Endothelial cell of umbilical vein (primary cell): ENCODE results near the gene NSUN7. TPM values are rescaled to one million over a fixed set of nuclear protein-coding genes. Genes with fewer than 3 reads are reported as not detected.

Experiments used
- BruUV-seq: library from RNA; stranded (reverse); fragments of 400-500 nt; replicated peaks from 2 replicates; lab custom pipeline; 2021; lab: Mats Ljungman, UMichigan
- CTCF ChIA-PET: fragments of 300-600, 350-600 bp; sonication (Branson Sonifier 250); formaldehyde crosslinking; loops from one replicate; lab custom pipeline; 2021; ENCODE audit warnings: antibody characterized with exemption, inconsistent platforms; lab: Charles Lee
- POLR2A ChIA-PET: fragments of 300-600, 350-600 bp; sonication (Branson Sonifier 250); formaldehyde crosslinking; loops from one replicate; lab custom pipeline; 2021; ENCODE audit warnings: antibody characterized with exemption, inconsistent platforms; lab: Charles Lee
- DNase-seq: peaks from one replicate; pipeline ENCODE4 v3.0.0-alpha.2; 2011; ENCODE audit warnings: low read depth, low spot score
- FAIRE-seq: peaks from 2 replicates; lab custom pipeline; 2011; peaks lifted over from hg19 to GRCh38; lab: Jason Lieb, UNC
- H2AFZ ChIP-seq: 2 replicates; pipeline ENCODE4 v1.6.0; 2012; ENCODE audit warnings: low read depth, low read length, control low read depth, inconsistent platforms
- H3K27ac ChIP-seq: 2 replicates; pipeline ENCODE4 v1.5.1; 2011; ENCODE audit warnings: low read depth, mild to moderate bottlenecking, control low read depth, low read length, moderate library complexity; ENCODE audit not compliant: insufficient read depth
- H3K27me3 ChIP-seq, 2 experiments: 2 replicates each; pipeline versions ENCODE4 v1.6.0 to v1.6.1; 2011; ENCODE audit warnings: low read length in 2 of 2, mixed read lengths in 1 of 2; ENCODE audit not compliant: control insufficient read depth in 2 of 2, insufficient read depth in 2 of 2
- H3K36me3 ChIP-seq, 2 experiments: 2 replicates in 1 of 2; 3 replicates in 1 of 2; pipeline ENCODE4 v1.5.1; 2011; ENCODE audit warnings: low read length in 2 of 2, mild to moderate bottlenecking in 1 of 2, moderate library complexity in 1 of 2; ENCODE audit not compliant: control insufficient read depth in 2 of 2, insufficient read depth in 2 of 2; ENCODE audit errors: extremely low read depth in 1 of 2
- H3K4me1 ChIP-seq: 3 replicates; pipeline ENCODE4 v1.5.1; 2011; ENCODE audit warnings: mild to moderate bottlenecking, low read length; ENCODE audit not compliant: control insufficient read depth, insufficient read depth; ENCODE audit errors: extremely low read depth
- H3K4me2 ChIP-seq: 2 replicates; pipeline ENCODE4 v1.6.1; 2011; ENCODE audit warnings: low read length, control low read depth, mixed read lengths; ENCODE audit not compliant: insufficient read depth
- H3K4me3 ChIP-seq, 3 experiments: fragments of 200-600 bp in 1 of 3; sonication (generic), shearing (Covaris generic) in 1 of 3; replicated peaks in 1 of 3; 2 replicates each; pipeline ENCODE4 v1.5.1; 2011 to 2016; ENCODE audit warnings: control low read depth in 3 of 3, low read length in 3 of 3, mild to moderate bottlenecking in 2 of 3, inconsistent platforms in 1 of 3, low read depth in 1 of 3, moderate library complexity in 1 of 3; ENCODE audit not compliant: insufficient read depth in 1 of 3
- H3K79me2 ChIP-seq: 2 replicates; pipeline ENCODE4 v1.6.0; 2012; ENCODE audit warnings: low read length, inconsistent platforms; ENCODE audit not compliant: control insufficient read depth, insufficient read depth
- H3K9ac ChIP-seq: replicated peaks from 2 replicates; pipeline ENCODE3; 2011; ENCODE audit warnings: low read length, control low read depth; ENCODE audit not compliant: insufficient read depth; ENCODE audit errors: extremely low read depth
- H3K9me1 ChIP-seq: replicated peaks from 3 replicates; pipeline ENCODE4 v1.6.0; 2011; ENCODE audit warnings: mild to moderate bottlenecking, low read length; ENCODE audit not compliant: control insufficient read depth, insufficient read depth; ENCODE audit errors: extremely low read depth
- H3K9me3 ChIP-seq: replicated peaks from 2 replicates; pipeline ENCODE4 v1.5.1; 2012; ENCODE audit warnings: low read length, inconsistent platforms; ENCODE audit not compliant: control insufficient read depth, insufficient read depth
- H4K20me1 ChIP-seq: replicated peaks from 2 replicates; pipeline ENCODE3; 2011; ENCODE audit warnings: mild to moderate bottlenecking, low read length; ENCODE audit not compliant: control insufficient read depth, insufficient read depth; ENCODE audit errors: extremely low read depth
- CTCF ChIP-seq, 2 donors: IDR thresholded peaks; 1 replicate in 1 of 2; 2 replicates in 1 of 2; pipeline ENCODE4 v1.5.1; 2011; ENCODE audit warnings: low read length in 2 of 2, mild to moderate bottlenecking in 2 of 2, moderate library complexity in 2 of 2, control low read depth in 1 of 2, inconsistent platforms in 1 of 2, low read depth in 1 of 2; ENCODE audit not compliant: insufficient read depth in 1 of 2; ENCODE audit errors: extremely low read depth in 1 of 2
- EZH2 ChIP-seq: IDR thresholded peaks from 2 replicates; pipeline ENCODE4 v1.6.1; 2012; ENCODE audit warnings: borderline replicate concordance, low read depth, mild to moderate bottlenecking, moderate library complexity, low read length, inconsistent platforms; ENCODE audit not compliant: severe bottlenecking
- FOS ChIP-seq: IDR thresholded peaks from 2 replicates; pipeline ENCODE4 v1.6.1; 2011; ENCODE audit warnings: mild to moderate bottlenecking, low read length, moderate library complexity, borderline replicate concordance; ENCODE audit not compliant: insufficient read depth
- GATA2 ChIP-seq: IDR thresholded peaks from 2 replicates; pipeline ENCODE4 v1.7.0; 2011; ENCODE audit warnings: low read depth, mild to moderate bottlenecking, moderate library complexity, mixed read lengths, low read length; ENCODE audit not compliant: insufficient read length, insufficient read depth
- JUN ChIP-seq: IDR thresholded peaks from 2 replicates; pipeline ENCODE4 v1.6.1; 2011; ENCODE audit warnings: borderline replicate concordance, low read depth; ENCODE audit not compliant: insufficient read length, insufficient read depth
- MAX ChIP-seq: IDR thresholded peaks from 2 replicates; pipeline ENCODE4 v1.6.1; 2011; ENCODE audit not compliant: insufficient read depth, insufficient read length
- MYC ChIP-seq: IDR thresholded peaks from one replicate; pipeline ENCODE4 v1.6.1; 2011; ENCODE audit warnings: mild to moderate bottlenecking, low read depth, low read length
- POLR2A ChIP-seq: IDR thresholded peaks from 2 replicates; pipeline ENCODE4 v1.6.1; 2012; ENCODE audit warnings: low read depth, mild to moderate bottlenecking, control low read depth, low read length
- POLR2AphosphoS5 ChIP-seq: IDR thresholded peaks from 2 replicates; pipeline ENCODE4 v1.6.1; 2012; ENCODE audit warnings: low read depth, mild to moderate bottlenecking, control low read depth, low read length, moderate library complexity; ENCODE audit not compliant: insufficient read depth
- dilution Hi-C: fragments of 300-500 bp; cut with MboI; formaldehyde crosslinking; loops from one replicate; pipeline ENCODE4 v1.15.0; 2019; ENCODE audit warnings: low sequenced_read_pairs; ENCODE audit not compliant: extremely low pct_ligation_motif_present
- intact Hi-C: fragments of 100-400 bp; cut with micrococcal nuclease; formaldehyde crosslinking; loops from one replicate; pipeline ENCODE4 v1.10.0; 2022
- polyA plus RNA-seq, 4 experiments: library from polyadenylated mRNA; depleted of rRNA in 3 of 4; stranded (reverse) in 3 of 4; unstranded in 1 of 4; fragments of >200 nt; gene quantifications; 2 replicates each; pipeline versions ENCODE4 v1.2.1 to v1.2.3, GENCODE V29; 2011 to 2012; ENCODE audit warnings: missing spikeins in 1 of 4
- total RNA-seq: library from RNA; stranded (reverse); gene quantifications from 2 replicates; pipeline ENCODE4 v1.2.3, GENCODE V29; 2021

NSUN7 gene
- total and polyA plus RNA-seq, 2 donors (not counting 3 experiments of a cell fraction or from before 2014, with no cell fraction given) = 0.03 to 0.20 TPM

GRCh38 chr4:40808926-40809457, 59.2 kb downstream of the NSUN7 start:
- no peaks in the 10 kb centered on the region for H3K27me3 ChIP-seq
- no peak overlapping the region for H3K27ac ChIP-seq
- no TSS peak for BruUV-seq
- TF ChIP-seq POLR2AphosphoS5 (no peak), GATA2 (no peak), MAX (no peak)
- FAIRE-seq (no peak), DNase-seq (no peak)
- no peak overlapping the region for H3K4me2 ChIP-seq
- intact Hi-C loops (no loop called here), dilution Hi-C loops (no loop called here)
- H3K9ac ChIP-seq = no peak overlapping the region
- peaks cover 5 to 7% of the 10 kb centered on the region in 2 experiments for H3K36me3 ChIP-seq
- no peak overlapping the region for H2AFZ ChIP-seq
- ChIA-PET POLR2A (no interaction called here), CTCF (no interaction called here)
- no peaks in the 10 kb centered on the region for H3K9me3 ChIP-seq
- H3K9me1 ChIP-seq = no peaks in the 10 kb centered on the region
- H4K20me1 ChIP-seq = no peaks in the 10 kb centered on the region
- no peak overlapping the region for H3K4me3 ChIP-seq
- H3K79me2 ChIP-seq = no peaks in the 10 kb centered on the region
- H3K4me1 ChIP-seq = peaks cover 7% of the 10 kb centered on the region

- intact Hi-C loops (no loop called here), dilution Hi-C loops (no loop called here)
- TF ChIP-seq GATA2 (no peak), FOS (no peak), EZH2 (no peak), POLR2A (no peak), MAX (no peak), JUN (no peak), MYC (no peak), CTCF (IDR thresholded peaks at IDR 0.05; ENCODE audit: extremely low read depth in 1 of 2, insufficient read depth in 1 of 2, low read depth in 1 of 2, low read length in 2 of 2) (no peak), POLR2AphosphoS5 (no peak)
- Histone ChIP-seq H3K4me2 (no peak overlapping the region), H3K9me1 (no peaks in the 10 kb centered on the region), H3K36me3 (peaks cover 13 to 22% of the 10 kb centered on the region in 2 experiments), H4K20me1 (no peaks in the 10 kb centered on the region), H3K27me3 (no peaks in the 10 kb centered on the region), H3K9me3 (no peaks in the 10 kb centered on the region), H2AFZ (no peak overlapping the region), H3K4me1 (peaks cover 7% of the 10 kb centered on the region), H3K4me3 (no peak overlapping the region), H3K27ac (peak overlapping the region; percentile 60), H3K9ac (no peak overlapping the region), H3K79me2 (no peaks in the 10 kb centered on the region)
- no TSS peak for BruUV-seq
- DNase-seq (no peak), FAIRE-seq (no peak)
- ChIA-PET CTCF (interaction anchor here (1.1 kb wide), 1 partner anchor 29 kb away, joined by 3 read pairs; no protein-coding TSS in a partner anchor), POLR2A (no interaction called here)
These were observed 62.2 kb downstream of the NSUN7 start for GRCh38 chr4:40811956-40812355.
